OCI-LY7 (cell line): Measurements from ENCODE around the gene TDRD10. TPM values are rescaled to one million over a fixed set of nuclear protein-coding genes. Genes with fewer than 3 reads are reported as not detected.
A peak's percentile ranks its signal among the peaks of the same experiment; 100 is the strongest.

Source experiments
- BruUV-seq: library from RNA; stranded (reverse); fragments of 400-500 nt; replicated peaks from 2 replicates; lab custom pipeline; 2021; lab: Mats Ljungman, UMichigan
- CTCF ChIA-PET: fragments of 300-600 bp; sonication (Branson Sonifier 250); formaldehyde crosslinking; loops from one replicate; lab custom pipeline; 2022; ENCODE audit warnings: antibody characterized with exemption; ENCODE audit not compliant: unreplicated experiment; lab: Charles Lee
- POLR2A ChIA-PET: fragments of 300-600 bp; sonication (Branson Sonifier 250); formaldehyde crosslinking; loops from one replicate; lab custom pipeline; 2022; ENCODE audit warnings: antibody characterized with exemption; lab: Charles Lee
- DNase-seq: peaks from one replicate; pipeline ENCODE4 v3.0.0-alpha.2; 2015; ENCODE audit warnings: low spot score
- H2AFZ ChIP-seq: fragments of 200-600 bp; sonication (generic), shearing (Covaris generic); 2 replicates; pipeline ENCODE4 v1.6.1; 2014; ENCODE audit warnings: mild to moderate bottlenecking, antibody characterized with exemption, low read length, moderate library complexity
- H3K27ac ChIP-seq: fragments of 200-600 bp; sonication (generic); 2 replicates; pipeline ENCODE4 v1.5.1; 2014; ENCODE audit warnings: mixed run types, low read depth, mild to moderate bottlenecking, moderate library complexity, low read length, inconsistent platforms; ENCODE audit not compliant: poor library complexity, severe bottlenecking
- H3K36me3 ChIP-seq: fragments of 200-600 bp; sonication (generic); 2 replicates; pipeline ENCODE4 v1.6.1; 2014; ENCODE audit warnings: mild to moderate bottlenecking, antibody characterized with exemption, low read length, moderate library complexity, mixed read lengths; ENCODE audit not compliant: insufficient read depth
- H3K4me1 ChIP-seq: fragments of 200-600 bp; sonication (generic); 2 replicates; pipeline ENCODE4 v1.5.1; 2014; ENCODE audit warnings: mild to moderate bottlenecking, low read length; ENCODE audit not compliant: insufficient read depth, poor library complexity, severe bottlenecking
- H3K4me2 ChIP-seq: fragments of 200-600 bp; sonication (generic); 2 replicates; pipeline ENCODE4 v1.6.1; 2014; ENCODE audit warnings: mild to moderate bottlenecking, low read length
- H3K4me3 ChIP-seq: fragments of 200-600 bp; sonication (generic); 2 replicates; pipeline ENCODE4 v1.5.1; 2014; ENCODE audit warnings: mild to moderate bottlenecking, low read depth, low read length; ENCODE audit not compliant: poor library complexity, severe bottlenecking
- H3K79me2 ChIP-seq: fragments of 200-600 bp; sonication (generic); 2 replicates; pipeline ENCODE4 v1.6.1; 2016; ENCODE audit warnings: low read depth, mild to moderate bottlenecking, low read length, moderate library complexity, mixed read lengths; ENCODE audit not compliant: insufficient read depth
- H3K9me2 ChIP-seq: fragments of 200-600 bp; sonication (generic); 2 replicates; pipeline ENCODE4 v1.6.1; 2016; ENCODE audit warnings: mild to moderate bottlenecking, low read length, mixed read lengths; ENCODE audit not compliant: insufficient read depth
- H3K9me3 ChIP-seq: fragments of 200-600 bp; sonication (generic); 2 replicates; pipeline ENCODE4 v1.6.1; 2014; ENCODE audit warnings: mild to moderate bottlenecking, mixed run types, low read length, mixed read lengths
- H4K20me1 ChIP-seq: fragments of 200-600 bp; sonication (generic); 2 replicates; pipeline ENCODE4 v1.6.1; 2014; ENCODE audit warnings: mild to moderate bottlenecking, antibody characterized with exemption, low read length, moderate library complexity, mixed read lengths; ENCODE audit not compliant: insufficient read depth
- EZH2phosphoT487 ChIP-seq: fragments of 200-600 bp; sonication (generic); IDR thresholded peaks from 2 replicates; pipeline ENCODE4 v1.6.1; 2018; ENCODE audit warnings: low read depth, borderline replicate concordance, mild to moderate bottlenecking, mixed run types, antibody characterized with exemption, low read length, moderate library complexity, mixed read lengths
- intact Hi-C: fragments of 100-400 bp; cut with micrococcal nuclease; formaldehyde crosslinking; loops from one replicate; pipeline ENCODE4 v1.10.0; 2022; ENCODE audit not compliant: unreplicated experiment
- total RNA-seq, 2 experiments: library from RNA; depleted of rRNA in 1 of 2; stranded (reverse); fragments of >200 nt in 1 of 2; shearing (Covaris generic) in 1 of 2; gene quantifications; 2 replicates each; pipeline ENCODE4 v1.2.3, GENCODE V29; 2014 to 2022
- TF ChIP-seq, protein P1 (sequence below): fragments of 200-600 bp; sonication (generic); conservative IDR thresholded peaks from 2 replicates; pipeline ENCODE4 v1.5.1; 2014; ENCODE audit warnings: mild to moderate bottlenecking, antibody characterized with exemption, low read length, moderate library complexity, mixed read lengths

The TDRD10 gene
- total RNA-seq, 2 experiments from 2014 or later = 0.13 TPM; not detected in 1

GRCh38 chr1:154478013-154478412 is 24.0 kb upstream of the TDRD10 start:
- BruUV-seq = no TSS peak
- peak overlapping the region; percentile 38; the same call in 1 of the 2 replicates for H3K4me2 ChIP-seq
- H3K36me3 ChIP-seq = no peaks in the 10 kb centered on the region
- no peaks in the 10 kb centered on the region for H3K9me3 ChIP-seq
- H4K20me1 ChIP-seq = no peaks in the 10 kb centered on the region
- peak overlapping the region; percentile 96 for H2AFZ ChIP-seq
- intact Hi-C loops = loop anchor here (1.0 to 10.0 kb wide), 3 partner anchors 71 to 293 kb away; no protein-coding TSS in a partner anchor
- no peaks in the 10 kb centered on the region for H3K9me2 ChIP-seq
- DNase-seq = no peak
- H3K27ac ChIP-seq = peak overlapping the region; percentile 44
- POLR2A ChIA-PET = no interaction called here
- CTCF ChIA-PET = interaction anchor here (0.7 kb wide), 1 partner anchor 75 kb away, joined by 3 read pairs; no protein-coding TSS in a partner anchor
- H3K4me1 ChIP-seq = peaks cover 27% of the 10 kb centered on the region
- no peak for TF ChIP-seq EZH2phosphoT487
- TF ChIP-seq, protein P1, sequence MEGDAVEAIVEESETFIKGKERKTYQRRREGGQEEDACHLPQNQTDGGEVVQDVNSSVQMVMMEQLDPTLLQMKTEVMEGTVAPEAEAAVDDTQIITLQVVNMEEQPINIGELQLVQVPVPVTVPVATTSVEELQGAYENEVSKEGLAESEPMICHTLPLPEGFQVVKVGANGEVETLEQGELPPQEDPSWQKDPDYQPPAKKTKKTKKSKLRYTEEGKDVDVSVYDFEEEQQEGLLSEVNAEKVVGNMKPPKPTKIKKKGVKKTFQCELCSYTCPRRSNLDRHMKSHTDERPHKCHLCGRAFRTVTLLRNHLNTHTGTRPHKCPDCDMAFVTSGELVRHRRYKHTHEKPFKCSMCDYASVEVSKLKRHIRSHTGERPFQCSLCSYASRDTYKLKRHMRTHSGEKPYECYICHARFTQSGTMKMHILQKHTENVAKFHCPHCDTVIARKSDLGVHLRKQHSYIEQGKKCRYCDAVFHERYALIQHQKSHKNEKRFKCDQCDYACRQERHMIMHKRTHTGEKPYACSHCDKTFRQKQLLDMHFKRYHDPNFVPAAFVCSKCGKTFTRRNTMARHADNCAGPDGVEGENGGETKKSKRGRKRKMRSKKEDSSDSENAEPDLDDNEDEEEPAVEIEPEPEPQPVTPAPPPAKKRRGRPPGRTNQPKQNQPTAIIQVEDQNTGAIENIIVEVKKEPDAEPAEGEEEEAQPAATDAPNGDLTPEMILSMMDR = no peak
- no peak overlapping the region for H3K4me3 ChIP-seq
- no peaks in the 10 kb centered on the region for H3K79me2 ChIP-seq

GRCh38 chr1:154478639-154479038 is 23.4 kb upstream of the TDRD10 start:
- POLR2A ChIA-PET = no interaction called here
- H3K27ac ChIP-seq = peak overlapping the region; percentile 44
- H3K4me3 ChIP-seq = peak overlapping the region; percentile 3
- CTCF ChIA-PET = interaction anchor here (0.5 to 1.2 kb wide), 3 partner anchors 68 to 392 kb away, joined by 3 to 17 read pairs (median 3); partner anchors contain the start of gene KCNN3
- H3K4me2 ChIP-seq = peak overlapping the region; percentile 38
- no peaks in the 10 kb centered on the region for H3K36me3 ChIP-seq
- no peaks in the 10 kb centered on the region for H3K9me2 ChIP-seq
- intact Hi-C loops = loop anchor here (1.0 to 10.0 kb wide), 3 partner anchors 71 to 294 kb away; no protein-coding TSS in a partner anchor
- peak overlapping the region; percentile 96 for H2AFZ ChIP-seq
- H3K9me3 ChIP-seq = no peaks in the 10 kb centered on the region
- H3K4me1 ChIP-seq = peaks cover 27% of the 10 kb centered on the region
- peak; percentile 79 for DNase-seq
- TF ChIP-seq, protein P1 = peak; percentile 72
- TF ChIP-seq EZH2phosphoT487 = no peak
- H4K20me1 ChIP-seq = no peaks in the 10 kb centered on the region
- H3K79me2 ChIP-seq = no peaks in the 10 kb centered on the region
- no TSS peak for BruUV-seq
